Dendritic cell treated with granulocyte-macrophage colony-stimulating factor and Interleukin-4, amounts not matched to agents 40 ng/mL and 50 ng/mL, for 4 days (primary cell): ENCODE data around the gene TMEM81.
A peak's percentile ranks its signal among the peaks of the same experiment; 100 is the strongest.

Source experiments
- H3K27ac Mint-ChIP-seq: one replicate; pipeline ENCODE4 v1.8.0; 2022; ENCODE audit warnings: mild to moderate bottlenecking, mixed read lengths
- H3K27me3 Mint-ChIP-seq: one replicate; pipeline ENCODE4 v1.8.0; 2022; ENCODE audit warnings: mild to moderate bottlenecking, mixed read lengths
- H3K36me3 Mint-ChIP-seq: one replicate; pipeline ENCODE4 v1.8.0; 2022; ENCODE audit warnings: low read depth, mixed read lengths
- H3K4me1 Mint-ChIP-seq: one replicate; pipeline ENCODE4 v1.8.0; 2022; ENCODE audit warnings: low read depth, mixed read lengths
- H3K4me3 Mint-ChIP-seq: one replicate; pipeline ENCODE4 v1.8.0; 2022; ENCODE audit warnings: mild to moderate bottlenecking, moderate library complexity, mixed read lengths
- H3K9me3 Mint-ChIP-seq: one replicate; pipeline ENCODE4 v1.8.0; 2022; ENCODE audit warnings: mixed read lengths
- intact Hi-C: fragments of 100-400 bp; cut with micrococcal nuclease; formaldehyde crosslinking; loops from one replicate; pipeline ENCODE4 v1.15.0; 2022

Gene TMEM81

DNA sequence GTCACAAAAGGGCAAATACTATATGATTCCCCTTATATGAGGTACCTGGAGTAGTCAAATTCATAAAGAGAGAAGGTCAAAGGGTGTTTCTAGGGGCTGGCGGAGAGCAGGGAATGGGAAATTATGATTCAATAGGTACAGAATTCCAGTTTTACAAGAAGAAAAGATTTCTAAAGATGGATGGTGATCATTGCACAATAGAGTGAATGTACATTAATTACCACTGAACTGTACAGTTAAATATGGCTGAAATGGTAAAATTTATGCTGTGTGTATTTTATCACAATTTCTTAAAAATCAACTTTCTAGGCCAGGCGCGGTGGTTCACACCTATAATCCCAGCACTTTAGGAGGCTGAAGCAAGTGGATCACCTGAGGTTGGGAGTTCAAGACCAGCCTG, 18.1 kb upstream of the TMEM81 start:
- Mint-ChIP-seq H3K4me3 (no peak overlapping the region), H3K27me3 (no peaks in the 10 kb centered on the region), H3K9me3 (no peaks in the 10 kb centered on the region), H3K36me3 (peaks cover 100% of the 10 kb centered on the region), H3K27ac (no peak overlapping the region), H3K4me1 (no peaks in the 10 kb centered on the region)
- intact Hi-C loops = no loop called here

DNA sequence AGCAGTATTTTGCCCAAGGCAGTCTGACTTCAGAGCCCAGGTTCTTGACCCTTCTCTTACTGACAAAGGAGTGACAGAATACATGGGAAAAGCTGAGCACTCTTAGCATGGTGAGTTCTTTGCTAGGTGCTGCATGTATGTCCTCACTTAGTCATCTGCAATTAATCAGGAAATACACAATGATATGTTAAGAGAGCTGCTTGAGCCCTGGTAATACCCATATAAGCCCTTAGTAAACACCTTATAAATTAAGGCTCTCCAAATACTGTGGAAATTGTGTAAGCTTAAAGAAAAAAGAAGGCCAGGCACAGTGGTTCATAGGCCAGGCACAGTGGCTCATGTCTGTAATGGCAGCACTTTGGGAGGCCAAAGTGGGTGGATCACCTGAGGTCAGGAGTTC, 14.0 kb upstream of the TMEM81 start:
- Mint-ChIP-seq H3K36me3 (peaks cover 100% of the 10 kb centered on the region), H3K4me1 (no peaks in the 10 kb centered on the region), H3K27ac (no peak overlapping the region), H3K9me3 (no peaks in the 10 kb centered on the region), H3K4me3 (no peak overlapping the region), H3K27me3 (no peaks in the 10 kb centered on the region)
- intact Hi-C loops = no loop called here

DNA sequence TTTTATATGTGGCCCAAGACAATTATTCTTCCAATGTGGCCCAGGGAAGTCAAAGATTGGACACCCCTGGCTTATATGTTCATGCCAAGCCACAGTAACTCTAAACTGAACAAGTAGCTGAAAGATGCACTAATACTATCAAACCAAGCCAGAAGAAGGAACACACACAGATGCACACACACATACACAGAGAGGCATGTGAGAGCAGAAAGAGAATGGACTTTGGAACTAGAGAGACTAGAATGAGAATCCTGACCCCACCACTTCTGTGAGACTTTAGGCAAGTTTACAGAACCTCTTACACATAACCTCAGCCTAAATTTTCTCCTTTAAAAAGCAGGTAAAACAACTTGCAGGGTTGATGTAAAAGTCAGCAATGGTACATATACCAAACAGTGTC, 11.2 kb upstream of the TMEM81 start:
- Mint-ChIP-seq H3K4me1 (no peaks in the 10 kb centered on the region), H3K27ac (no peak overlapping the region), H3K36me3 (peaks cover 98% of the 10 kb centered on the region), H3K27me3 (no peaks in the 10 kb centered on the region), H3K9me3 (no peaks in the 10 kb centered on the region), H3K4me3 (no peak overlapping the region)
- intact Hi-C loops = no loop called here

DNA sequence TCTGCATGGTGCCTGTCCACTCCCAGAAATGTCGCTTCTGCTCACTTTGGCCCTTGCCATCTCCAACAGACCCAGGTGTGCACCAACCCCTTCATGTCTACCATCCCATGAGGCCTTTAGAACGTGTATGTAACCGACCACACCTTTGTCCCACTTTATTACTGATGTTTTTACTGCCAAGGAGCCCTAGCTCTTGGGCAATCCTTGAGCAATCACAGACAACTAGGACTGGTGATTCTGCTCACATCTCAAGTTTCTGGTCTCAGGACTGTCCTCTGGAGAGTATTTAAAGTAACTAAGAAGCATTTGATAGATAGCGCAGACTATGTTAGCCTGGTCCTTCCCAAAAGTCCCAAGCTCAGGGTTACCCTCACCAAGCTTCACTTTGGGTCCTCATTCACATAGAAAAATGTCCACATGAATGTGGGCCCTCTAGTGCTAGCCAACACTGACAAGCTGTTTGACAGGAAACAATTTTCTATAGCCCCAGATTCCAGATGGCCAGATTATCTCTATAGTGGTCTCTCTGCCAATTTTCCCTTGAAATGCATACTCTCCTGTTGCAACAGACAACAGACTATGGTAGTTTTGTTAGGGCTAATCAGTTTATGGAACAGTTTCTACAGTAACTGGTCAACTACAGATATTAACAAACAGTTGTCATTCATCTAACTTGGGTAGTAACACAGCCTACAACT, 6.9 kb upstream of the TMEM81 start:
- Mint-ChIP-seq H3K27ac (peak overlapping the region; percentile 43), H3K36me3 (peaks cover 97% of the 10 kb centered on the region), H3K4me1 (no peaks in the 10 kb centered on the region), H3K27me3 (no peaks in the 10 kb centered on the region), H3K4me3 (no peak overlapping the region), H3K9me3 (no peaks in the 10 kb centered on the region)
- intact Hi-C loops = no loop called here

DNA sequence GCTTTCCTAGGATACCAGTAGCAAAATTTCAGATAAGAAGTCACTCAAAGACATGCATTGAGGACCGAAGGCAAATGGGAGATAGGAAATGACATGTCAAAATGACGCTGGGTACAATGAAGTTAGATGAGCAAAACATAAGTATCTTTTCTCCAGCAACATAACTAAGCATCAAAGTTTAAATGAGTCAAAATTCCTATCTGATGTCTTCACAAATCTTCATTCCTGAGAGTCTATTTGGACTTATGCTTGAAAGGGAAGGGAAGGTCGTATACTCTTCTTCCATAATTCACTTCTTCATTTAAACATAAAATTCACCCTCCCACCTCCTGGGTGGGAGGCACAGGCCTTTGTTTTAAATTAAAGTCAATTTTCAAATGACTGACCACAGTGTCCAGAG, 4.1 kb upstream of the TMEM81 start:
- no peak overlapping the region for H3K4me3 Mint-ChIP-seq
- H3K27me3 Mint-ChIP-seq = no peaks in the 10 kb centered on the region
- H3K27ac Mint-ChIP-seq = no peak overlapping the region
- peaks cover 97% of the 10 kb centered on the region for H3K36me3 Mint-ChIP-seq
- H3K4me1 Mint-ChIP-seq = no peaks in the 10 kb centered on the region
- no peaks in the 10 kb centered on the region for H3K9me3 Mint-ChIP-seq
- intact Hi-C loops = no loop called here

DNA sequence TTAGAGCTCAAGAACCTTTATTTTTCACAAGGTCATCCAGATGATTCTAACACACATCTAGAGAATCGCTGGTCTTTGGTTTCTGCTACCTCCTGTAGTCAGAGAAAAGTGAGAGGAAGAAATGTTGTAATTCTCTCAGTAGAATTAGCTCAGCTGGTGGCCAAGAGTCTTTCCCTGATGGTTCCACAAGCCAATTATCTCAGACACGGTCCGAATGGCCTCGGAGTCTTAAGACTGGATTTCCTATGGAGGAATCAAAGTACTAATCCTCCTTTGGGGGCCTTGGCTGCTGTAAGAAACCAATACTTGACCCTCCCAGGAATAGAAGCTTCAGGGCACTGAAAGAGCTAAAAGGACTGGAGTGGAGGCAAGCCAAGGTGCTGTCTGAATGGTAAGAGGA, 1.8 kb downstream of the TMEM81 start:
- H3K4me1 Mint-ChIP-seq = no peaks in the 10 kb centered on the region
- no peak overlapping the region for H3K27ac Mint-ChIP-seq

GRCh38 chr1:205077934-205078311, 6.3 kb downstream of the TMEM81 start:
- no peaks in the 10 kb centered on the region for H3K4me1 Mint-ChIP-seq
- no peaks in the 10 kb centered on the region for H3K27me3 Mint-ChIP-seq
- intact Hi-C loops = no loop called here
- no peaks in the 10 kb centered on the region for H3K9me3 Mint-ChIP-seq
- peaks cover 4% of the 10 kb centered on the region for H3K36me3 Mint-ChIP-seq
- H3K27ac Mint-ChIP-seq = no peak overlapping the region
- H3K4me3 Mint-ChIP-seq = no peak overlapping the region

More for the DNA sequence above, 1.8 kb downstream of the TMEM81 start:
- no peak overlapping the region for H3K4me3 Mint-ChIP-seq
- H3K27me3 Mint-ChIP-seq = no peaks in the 10 kb centered on the region
- H3K9me3 Mint-ChIP-seq = no peaks in the 10 kb centered on the region
- intact Hi-C loops = no loop called here
- peaks cover 47% of the 10 kb centered on the region for H3K36me3 Mint-ChIP-seq

DNA sequence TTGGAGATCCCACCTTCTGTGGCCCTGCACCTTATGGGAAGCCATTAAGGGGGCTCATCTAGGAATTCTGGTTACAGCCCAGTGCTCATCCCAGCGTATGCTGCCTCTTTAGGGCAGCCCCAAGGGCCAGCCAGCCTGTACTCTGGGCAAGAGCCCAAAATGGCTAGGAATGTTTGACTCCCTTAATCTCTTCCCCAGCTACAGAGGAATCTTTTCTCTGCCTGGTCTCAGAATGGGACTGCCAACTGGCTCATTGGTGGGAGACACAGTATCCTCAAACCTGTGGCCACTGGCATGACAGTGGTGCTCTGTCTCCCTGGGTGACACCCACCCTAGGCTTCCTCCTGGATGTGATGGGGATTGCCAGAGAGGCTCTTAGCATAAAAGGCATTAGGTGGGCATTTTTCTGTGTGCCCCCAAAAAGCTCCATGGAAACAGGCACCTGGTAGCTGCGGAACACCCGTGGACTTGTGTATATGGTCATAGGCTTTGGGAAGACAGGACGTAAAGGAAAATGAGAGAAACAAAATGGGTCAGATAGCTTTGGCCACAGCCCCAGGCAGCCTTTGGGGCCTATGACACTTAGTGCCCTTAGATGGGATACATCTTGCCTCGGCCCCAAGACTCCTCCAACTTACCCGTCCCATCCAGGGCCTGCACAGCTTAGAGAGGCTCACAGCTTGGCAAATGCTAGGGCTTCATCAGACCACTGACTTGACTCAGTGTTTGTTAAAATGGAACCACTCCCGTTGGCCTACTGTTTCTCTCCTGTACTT, 6.9 kb downstream of the TMEM81 start:
- H3K4me1 Mint-ChIP-seq = no peaks in the 10 kb centered on the region
- no peaks in the 10 kb centered on the region for H3K9me3 Mint-ChIP-seq
- no peak overlapping the region for H3K27ac Mint-ChIP-seq
- H3K36me3 Mint-ChIP-seq = no peaks in the 10 kb centered on the region
- intact Hi-C loops = no loop called here
- H3K4me3 Mint-ChIP-seq = no peak overlapping the region
- H3K27me3 Mint-ChIP-seq = no peaks in the 10 kb centered on the region

GRCh38 chr1:205076245-205076761, 8.0 kb downstream of the TMEM81 start:
- Mint-ChIP-seq H3K27me3 (no peaks in the 10 kb centered on the region), H3K4me1 (no peaks in the 10 kb centered on the region), H3K9me3 (no peaks in the 10 kb centered on the region), H3K4me3 (no peak overlapping the region), H3K36me3 (no peaks in the 10 kb centered on the region), H3K27ac (no peak overlapping the region)
- intact Hi-C loops = no loop called here

DNA sequence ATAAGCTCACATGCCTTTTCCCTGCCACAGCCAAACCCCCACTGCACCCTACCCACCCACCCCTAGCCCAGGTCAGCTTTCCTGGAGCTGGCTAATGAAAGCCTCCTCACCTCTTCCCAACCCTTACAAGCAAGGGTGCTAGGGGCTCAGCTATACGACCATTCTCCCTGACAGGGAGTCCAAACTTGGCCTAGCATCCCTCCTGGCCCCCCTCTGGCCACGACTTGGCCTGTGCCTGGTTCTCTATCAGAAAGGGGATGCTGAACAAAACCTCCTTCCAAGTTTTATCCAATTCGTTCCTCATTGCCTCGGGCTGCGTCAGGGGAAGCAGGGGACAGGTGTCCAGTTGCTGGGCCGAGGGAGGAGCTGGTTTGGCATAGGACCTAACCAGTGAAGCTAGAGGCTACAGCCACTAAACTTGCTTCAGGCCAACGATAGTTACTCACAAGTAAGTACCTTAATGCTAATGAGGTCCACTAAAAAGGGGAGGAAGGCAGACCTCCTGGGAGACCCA, 8.6 kb downstream of the TMEM81 start:
- no peak overlapping the region for H3K27ac Mint-ChIP-seq
- H3K4me3 Mint-ChIP-seq = no peak overlapping the region
- no peaks in the 10 kb centered on the region for H3K4me1 Mint-ChIP-seq
- H3K27me3 Mint-ChIP-seq = no peaks in the 10 kb centered on the region
- H3K9me3 Mint-ChIP-seq = no peaks in the 10 kb centered on the region
- intact Hi-C loops = no loop called here
- no peaks in the 10 kb centered on the region for H3K36me3 Mint-ChIP-seq

- no peak overlapping the region for H3K4me3 Mint-ChIP-seq
- intact Hi-C loops = no loop called here
These were observed 9.7 kb downstream of the TMEM81 start for GRCh38 chr1:205074513-205074912.

GRCh38 chr1:205074084-205074483, 10.2 kb downstream of the TMEM81 start:
- no peaks in the 10 kb centered on the region for H3K4me1 Mint-ChIP-seq
- no peak overlapping the region for H3K4me3 Mint-ChIP-seq
- no peak overlapping the region for H3K27ac Mint-ChIP-seq
- H3K9me3 Mint-ChIP-seq = no peaks in the 10 kb centered on the region
- H3K27me3 Mint-ChIP-seq = no peaks in the 10 kb centered on the region
- no peaks in the 10 kb centered on the region for H3K36me3 Mint-ChIP-seq
- intact Hi-C loops = no loop called here

More at GRCh38 chr1:205074513-205074912, 9.7 kb downstream of the TMEM81 start:
- no peaks in the 10 kb centered on the region for H3K36me3 Mint-ChIP-seq
- H3K4me1 Mint-ChIP-seq = no peaks in the 10 kb centered on the region
- H3K27ac Mint-ChIP-seq = no peak overlapping the region
- no peaks in the 10 kb centered on the region for H3K9me3 Mint-ChIP-seq
- no peaks in the 10 kb centered on the region for H3K27me3 Mint-ChIP-seq

DNA sequence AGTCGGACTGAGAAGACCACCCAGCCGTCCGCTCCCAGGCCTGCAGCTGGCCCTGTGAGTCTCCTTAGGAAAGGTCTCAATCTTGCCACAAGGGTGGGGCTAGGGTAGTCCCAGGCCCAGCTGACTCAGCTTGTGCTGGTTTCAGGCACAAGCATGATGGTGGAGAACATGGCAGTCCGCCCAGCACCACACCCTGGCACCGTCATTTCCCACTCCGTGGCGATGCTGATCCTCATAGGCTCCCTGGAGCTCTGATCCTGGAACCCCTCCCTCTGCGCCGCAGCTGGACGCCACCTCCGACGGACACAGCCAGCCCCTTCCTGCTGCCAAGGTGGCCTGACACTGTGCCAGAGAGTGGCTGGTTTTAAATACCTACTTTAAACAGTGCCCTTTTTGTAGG, 10.7 kb downstream of the TMEM81 start:
- H3K9me3 Mint-ChIP-seq = no peaks in the 10 kb centered on the region
- no peak overlapping the region for H3K4me3 Mint-ChIP-seq
- no peaks in the 10 kb centered on the region for H3K27me3 Mint-ChIP-seq
- H3K4me1 Mint-ChIP-seq = no peaks in the 10 kb centered on the region
- intact Hi-C loops = no loop called here
- no peaks in the 10 kb centered on the region for H3K36me3 Mint-ChIP-seq
- H3K27ac Mint-ChIP-seq = no peak overlapping the region

- Mint-ChIP-seq H3K36me3 (no peaks in the 10 kb centered on the region), H3K27ac (no peak overlapping the region), H3K4me1 (no peaks in the 10 kb centered on the region), H3K27me3 (no peaks in the 10 kb centered on the region), H3K4me3 (no peak overlapping the region), H3K9me3 (no peaks in the 10 kb centered on the region)
- intact Hi-C loops = no loop called here
These were observed 11.4 kb downstream of the TMEM81 start for GRCh38 chr1:205072881-205073280.
